Epithelial cell of proximal tubule (primary cell): ENCODE data around the gene LGALSL. TPM values are rescaled to one million over a fixed set of nuclear protein-coding genes. Genes with fewer than 3 reads are reported as not detected.

Source experiments
- DNase-seq: peaks from one replicate; pipeline ENCODE4 v3.0.0-alpha.2; 2011; ENCODE audit warnings: low read depth
- H3K4me3 ChIP-seq: 2 replicates; pipeline ENCODE4 v1.5.1; 2011; ENCODE audit warnings: low read depth, mild to moderate bottlenecking, low read length
- total RNA-seq: library from RNA; depleted of rRNA; stranded (reverse); fragments of >200 nt; gene quantifications from 2 replicates; pipeline ENCODE4 v1.2.3, GENCODE V29; 2015
- TF ChIP-seq, protein P1 (sequence below): conservative IDR thresholded peaks from 2 replicates; pipeline ENCODE4 v1.5.1; 2012; ENCODE audit warnings: low read depth, mild to moderate bottlenecking, low read length

Gene LGALSL
- total RNA-seq, 1 donor from 2014 or later, result 20.1 TPM

DNA sequence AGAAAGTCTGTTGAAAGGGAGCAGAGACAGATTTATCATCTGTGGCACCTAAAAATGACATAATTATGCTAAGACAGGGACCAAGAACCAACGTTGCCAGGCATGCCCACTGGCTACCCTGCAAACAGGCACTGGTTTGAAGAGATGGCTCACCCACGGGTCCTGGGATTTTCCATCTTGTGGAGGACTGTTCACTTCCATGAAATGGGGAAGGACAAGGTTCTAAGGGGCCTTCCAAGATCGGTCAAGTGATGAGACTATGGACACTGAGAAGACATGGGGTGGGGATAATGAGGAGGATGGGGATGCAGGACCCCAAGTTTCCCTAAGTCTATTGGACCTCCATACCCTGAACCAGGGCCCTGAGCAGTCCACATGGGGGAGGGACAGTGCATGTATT is 18.9 kb downstream of the LGALSL start:
- DNase-seq, result no peak
- TF ChIP-seq, protein P1, sequence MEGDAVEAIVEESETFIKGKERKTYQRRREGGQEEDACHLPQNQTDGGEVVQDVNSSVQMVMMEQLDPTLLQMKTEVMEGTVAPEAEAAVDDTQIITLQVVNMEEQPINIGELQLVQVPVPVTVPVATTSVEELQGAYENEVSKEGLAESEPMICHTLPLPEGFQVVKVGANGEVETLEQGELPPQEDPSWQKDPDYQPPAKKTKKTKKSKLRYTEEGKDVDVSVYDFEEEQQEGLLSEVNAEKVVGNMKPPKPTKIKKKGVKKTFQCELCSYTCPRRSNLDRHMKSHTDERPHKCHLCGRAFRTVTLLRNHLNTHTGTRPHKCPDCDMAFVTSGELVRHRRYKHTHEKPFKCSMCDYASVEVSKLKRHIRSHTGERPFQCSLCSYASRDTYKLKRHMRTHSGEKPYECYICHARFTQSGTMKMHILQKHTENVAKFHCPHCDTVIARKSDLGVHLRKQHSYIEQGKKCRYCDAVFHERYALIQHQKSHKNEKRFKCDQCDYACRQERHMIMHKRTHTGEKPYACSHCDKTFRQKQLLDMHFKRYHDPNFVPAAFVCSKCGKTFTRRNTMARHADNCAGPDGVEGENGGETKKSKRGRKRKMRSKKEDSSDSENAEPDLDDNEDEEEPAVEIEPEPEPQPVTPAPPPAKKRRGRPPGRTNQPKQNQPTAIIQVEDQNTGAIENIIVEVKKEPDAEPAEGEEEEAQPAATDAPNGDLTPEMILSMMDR, result no peak
- no peak overlapping the region for H3K4me3 ChIP-seq

DNA sequence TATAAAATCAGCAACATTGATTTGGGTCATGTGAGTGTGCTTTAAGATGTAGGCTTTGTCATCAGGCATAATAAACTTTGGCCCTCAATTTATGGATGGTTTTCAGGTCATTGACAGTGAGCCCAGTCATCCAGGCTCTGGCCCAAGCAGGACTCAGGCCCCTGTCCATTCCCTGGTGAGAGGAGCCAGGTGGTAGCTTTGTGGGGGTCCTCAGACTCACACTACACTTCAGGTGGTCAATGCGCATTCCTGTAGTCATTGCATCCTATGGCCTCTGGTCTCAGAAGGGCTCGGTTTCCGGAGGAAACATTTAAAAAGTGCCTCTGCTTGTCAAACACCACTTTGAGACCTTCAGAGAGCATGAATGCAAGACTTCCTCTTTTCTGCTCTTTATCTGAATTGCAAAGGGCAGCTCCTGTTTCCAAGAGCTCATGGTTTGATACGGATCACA is 20.2 kb downstream of the LGALSL start:
- DNase-seq, result no peak
- TF ChIP-seq, protein P1, result no peak
- no peak overlapping the region for H3K4me3 ChIP-seq

DNA sequence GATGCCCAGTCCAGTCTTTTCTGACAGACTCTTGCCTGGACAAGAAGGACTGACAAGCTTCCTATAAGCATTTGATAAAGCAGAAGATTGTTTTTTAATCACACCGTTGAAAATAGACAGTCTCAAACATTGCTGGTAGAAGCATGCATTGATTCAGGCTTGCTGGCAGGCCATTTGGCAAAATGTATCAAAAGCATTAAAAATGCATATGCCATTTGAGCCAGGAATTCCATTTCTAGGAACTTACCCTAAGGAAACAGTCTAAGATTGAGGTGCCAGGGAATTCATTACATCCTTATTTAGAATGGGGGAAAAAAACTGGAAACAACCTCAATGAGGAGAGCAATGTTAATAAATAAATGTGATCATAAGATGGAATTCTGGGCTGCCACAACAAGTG is 20.7 kb downstream of the LGALSL start:
- H3K4me3 ChIP-seq, result no peak overlapping the region
- TF ChIP-seq, protein P1, result no peak
- DNase-seq, result no peak

DNA sequence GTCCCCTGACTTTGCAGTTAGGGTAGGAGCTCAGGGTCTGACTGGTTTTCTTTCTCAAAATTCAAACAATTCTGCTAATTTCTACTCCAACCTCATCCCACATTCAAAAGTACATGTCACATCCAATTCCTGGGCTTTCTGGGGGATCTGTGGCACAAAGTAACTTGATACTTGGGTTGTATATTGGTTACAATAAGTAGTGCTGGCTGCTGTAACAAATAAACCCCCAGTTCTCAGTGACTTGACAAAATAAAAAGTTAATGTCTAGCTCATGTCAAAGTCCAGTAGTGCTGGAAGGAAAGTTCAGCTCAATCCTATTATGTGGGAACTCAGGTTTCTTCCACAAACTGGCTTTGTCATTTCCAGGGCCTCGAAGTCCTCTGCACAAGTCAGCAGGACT is 23.1 kb downstream of the LGALSL start:
- no peak for DNase-seq
- H3K4me3 ChIP-seq, result no peak overlapping the region
- TF ChIP-seq, protein P1, result no peak

DNA sequence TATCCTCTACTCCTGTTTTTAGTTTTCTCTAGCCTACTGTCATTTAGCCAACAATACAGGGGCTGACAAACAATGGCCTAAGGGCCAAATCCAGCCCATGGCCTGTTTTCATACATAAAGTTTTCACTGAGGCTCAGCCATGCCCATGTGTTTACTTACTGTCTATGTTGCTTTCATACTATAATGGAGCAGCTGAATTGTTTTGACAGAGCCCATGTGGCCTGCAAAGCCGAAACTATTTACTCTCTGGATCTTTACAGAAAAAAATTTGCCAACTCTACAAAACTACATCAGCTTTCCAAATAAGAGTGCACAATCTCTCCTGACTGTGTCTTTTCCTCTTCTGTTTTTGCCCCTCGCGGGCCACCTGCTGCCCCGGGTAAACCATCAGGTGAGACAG is 24.0 kb downstream of the LGALSL start:
- H3K4me3 ChIP-seq, result no peak overlapping the region
- no peak for DNase-seq
- TF ChIP-seq, protein P1, result no peak

DNA sequence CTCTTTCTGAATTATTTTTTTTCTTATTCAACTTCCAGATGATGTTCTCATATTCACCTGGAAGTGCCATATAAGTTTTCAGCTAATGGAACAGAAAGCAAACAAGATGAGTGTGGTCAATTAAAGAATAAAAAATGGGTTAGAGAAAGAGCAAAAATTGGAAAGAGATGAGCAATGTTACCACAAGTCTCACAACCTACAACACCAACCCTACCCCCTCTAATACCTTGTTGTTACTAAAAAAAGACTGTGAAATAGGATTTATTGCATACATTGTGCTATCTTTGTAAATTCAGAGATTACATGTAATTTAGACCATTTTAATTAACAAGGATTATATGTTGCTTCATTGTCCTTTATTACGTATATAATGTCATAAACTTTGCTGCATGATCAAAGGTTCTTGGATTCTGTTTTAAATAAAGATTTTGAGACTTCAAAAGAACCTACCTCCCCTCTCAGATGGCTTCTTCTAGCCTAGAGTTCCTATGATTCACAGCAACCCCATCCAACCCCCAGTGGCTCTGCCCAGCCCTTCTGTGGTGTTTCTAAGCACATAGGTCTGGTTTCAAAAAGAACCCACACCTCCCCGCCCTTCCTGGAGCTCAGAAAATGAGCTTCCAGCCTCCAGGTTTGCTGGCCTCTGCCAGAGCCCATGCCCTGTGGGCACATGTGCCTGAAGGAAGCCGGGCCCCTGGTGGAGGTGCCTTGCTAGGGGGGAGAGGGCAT is 24.7 kb downstream of the LGALSL start:
- H3K4me3 ChIP-seq, result no peak overlapping the region
- TF ChIP-seq, protein P1, result no peak
- no peak for DNase-seq

DNA sequence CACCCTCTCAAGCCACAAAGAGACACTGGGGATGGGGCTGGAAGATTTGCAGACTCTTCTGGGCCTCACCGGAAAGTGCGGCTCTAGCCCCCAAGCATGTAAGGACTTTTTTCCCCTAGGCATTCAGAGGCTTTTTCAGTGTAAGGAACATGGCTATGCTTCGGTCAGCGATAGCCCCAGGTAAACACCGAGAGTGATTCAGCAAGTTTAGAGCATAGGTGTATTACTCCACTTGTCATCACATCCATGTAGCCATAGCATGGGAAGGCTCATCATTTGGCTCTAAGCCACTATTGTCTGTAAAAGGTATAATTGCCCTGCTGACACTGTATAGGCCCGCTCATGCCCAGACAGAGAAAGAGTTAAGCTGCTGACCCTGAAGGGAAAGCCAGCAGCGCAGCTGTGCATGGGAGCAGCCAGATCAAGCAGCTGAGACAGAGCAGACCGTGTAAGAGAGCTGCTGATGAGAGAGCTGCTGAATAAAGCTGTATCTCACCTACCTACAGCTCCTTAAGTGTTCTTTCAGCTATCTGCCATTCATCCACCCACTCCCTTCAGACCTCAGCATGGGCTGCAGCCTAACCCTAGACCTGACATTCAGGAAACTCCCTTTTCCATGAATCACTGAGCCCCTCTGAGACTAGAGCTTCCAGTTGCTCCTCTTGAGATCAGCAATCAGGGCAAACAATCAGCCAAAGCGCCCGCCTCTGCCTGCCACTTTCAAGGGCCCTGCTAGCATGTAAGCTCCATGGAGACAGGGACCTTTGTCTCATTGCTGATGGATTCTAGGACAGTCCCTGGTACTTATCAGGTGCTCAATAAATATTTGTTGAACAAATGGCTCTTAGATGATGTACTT is 25.5 kb downstream of the LGALSL start:
- TF ChIP-seq, protein P1, result no peak
- no peak overlapping the region for H3K4me3 ChIP-seq
- DNase-seq, result no peak
